Skin of body (tissue), 2 donors: Measurements from ENCODE around the gene TMEM156. TPM values are rescaled to one million over a fixed set of nuclear protein-coding genes. Genes with fewer than 3 reads are reported as not detected.
"Not testable (repeated sequence)": the region's sequence is repeated elsewhere in the genome, so short reads cannot be mapped to it uniquely, and the experiment has no call there.

ENCODE experiments used
- DNase-seq: peaks from one replicate; lab custom pipeline; 2025; lab: John Stamatoyannopoulos, UW
- total RNA-seq: library from RNA; depleted of rRNA; stranded (reverse); fragments of >200 nt; gene quantifications from one replicate; pipeline ENCODE4 v1.2.3, GENCODE V29; 2014

Gene TMEM156
- total RNA-seq, 1 donor from 2014 or later = 0.20 TPM

GRCh38 chr4:38958453-38959190 is 73.6 kb downstream of the TMEM156 start:
- DNase-seq = peak; percentile 89

GRCh38 chr4:38957893-38958292 is 74.3 kb downstream of the TMEM156 start:
- DNase-seq = no peak

- peak; percentile 23 for DNase-seq
Measured at GRCh38 chr4:38957261-38957815, 74.9 kb downstream of the TMEM156 start.

- DNase-seq = no peak
Measured at GRCh38 chr4:38955957-38956356, 76.3 kb downstream of the TMEM156 start.

- DNase-seq = no peak
Measured at GRCh38 chr4:38954727-38955126, 77.5 kb downstream of the TMEM156 start.

GRCh38 chr4:38952017-38952416 is 80.2 kb downstream of the TMEM156 start:
- DNase-seq = peak; percentile 10

GRCh38 chr4:38951598-38951997 is 80.6 kb downstream of the TMEM156 start:
- no peak for DNase-seq

- DNase-seq = no peak
Measured at GRCh38 chr4:38950734-38951133, 81.5 kb downstream of the TMEM156 start.

- DNase-seq = no peak
Measured at GRCh38 chr4:38950159-38950558, 82.0 kb downstream of the TMEM156 start.

- no peak for DNase-seq
Measured at GRCh38 chr4:38949411-38950051, 82.7 kb downstream of the TMEM156 start.

- no peak for DNase-seq
Measured at GRCh38 chr4:38948551-38948950, 83.7 kb downstream of the TMEM156 start.

GRCh38 chr4:38946919-38947318 is 85.3 kb downstream of the TMEM156 start:
- DNase-seq = no peak

- DNase-seq = no peak
Measured at GRCh38 chr4:38944440-38944839, 87.8 kb downstream of the TMEM156 start.

GRCh38 chr4:38943343-38943742 is 88.9 kb downstream of the TMEM156 start:
- DNase-seq = no peak

GRCh38 chr4:38941906-38942305 is 90.3 kb downstream of the TMEM156 start:
- not testable (repeated sequence) for DNase-seq

GRCh38 chr4:38940476-38940875 is 91.7 kb downstream of the TMEM156 start:
- no peak for DNase-seq

- no peak for DNase-seq
Measured at GRCh38 chr4:38939165-38939564, 93.0 kb downstream of the TMEM156 start.

- no peak for DNase-seq
Measured at GRCh38 chr4:38935391-38936073, 96.7 kb downstream of the TMEM156 start.

GRCh38 chr4:38931125-38931524 is 101.1 kb downstream of the TMEM156 start:
- DNase-seq = no peak

GRCh38 chr4:38930707-38931106 is 101.5 kb downstream of the TMEM156 start:
- DNase-seq = no peak

GRCh38 chr4:38930204-38930603 is 102.0 kb downstream of the TMEM156 start:
- DNase-seq = no peak

- DNase-seq = no peak
Measured at GRCh38 chr4:38928974-38929373, 103.2 kb downstream of the TMEM156 start.
